Measurements from ENCODE around the gene KCNK18. TPM values are rescaled to one million over a fixed set of nuclear protein-coding genes. Genes with fewer than 3 reads are reported as not detected.

KCNK18 gene
- total RNA-seq, 1 experiment from 2014 or later: not detected

DNA sequence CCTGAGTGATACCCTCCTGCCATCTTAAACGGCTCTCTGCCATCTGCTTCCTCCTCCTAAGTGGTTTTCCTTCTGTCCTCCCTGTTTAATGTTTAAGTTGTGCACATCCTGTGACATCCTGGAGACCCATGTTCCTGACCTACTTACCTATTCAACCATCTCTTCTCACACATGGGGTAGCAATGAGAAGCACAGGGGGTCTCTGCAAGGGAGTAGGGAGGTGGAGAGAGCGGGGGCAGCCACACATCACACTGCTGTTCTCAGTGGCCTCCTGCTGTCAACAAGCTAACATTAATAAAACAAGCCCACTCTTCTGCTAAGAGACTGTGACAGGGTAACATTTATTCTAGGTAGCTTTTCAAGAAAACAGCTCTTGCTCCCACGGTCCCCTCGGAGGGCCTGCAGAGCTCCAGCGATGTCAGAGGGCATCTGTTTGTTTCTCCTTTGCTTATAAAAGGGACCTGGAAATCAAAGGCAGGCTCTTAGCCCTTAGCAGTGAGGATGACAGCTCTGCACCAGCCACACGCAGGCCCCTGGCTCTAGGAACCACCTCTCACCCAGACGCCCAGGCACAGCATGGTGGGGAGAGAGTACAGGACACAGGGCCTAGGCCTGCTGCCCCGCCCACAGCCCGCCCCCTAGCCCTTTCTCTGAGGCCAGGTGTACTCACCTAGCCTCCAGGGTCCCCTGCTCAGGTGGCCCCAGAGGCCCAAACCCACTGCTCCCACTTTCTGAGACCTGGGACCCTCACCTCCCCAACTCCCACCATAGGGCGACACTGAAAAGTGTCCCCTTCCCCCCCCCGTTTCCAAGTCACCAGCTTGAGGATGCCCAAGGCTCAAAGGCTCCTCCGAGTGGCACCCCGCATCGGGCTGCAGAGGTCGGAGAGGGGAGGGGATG is 42.7 kb downstream of the KCNK18 start:
- no peak overlapping the region for H3K27ac Mint-ChIP-seq (ENCODE audit: unreplicated experiment)
- H3K27me3 Mint-ChIP-seq (ENCODE audit: unreplicated experiment): peaks cover 55% of the 10 kb centered on the region
- H3K9me3 Mint-ChIP-seq (ENCODE audit: low read depth, unreplicated experiment): no peaks in the 10 kb centered on the region
- no TSS peak for BruUV-seq (replicated peaks)
- no peaks in the 10 kb centered on the region for H3K4me1 Mint-ChIP-seq (ENCODE audit: low read depth, unreplicated experiment)
- intact Hi-C loops (cut with micrococcal nuclease; ENCODE audit: unreplicated experiment): no loop called here
- H3K36me3 Mint-ChIP-seq (ENCODE audit: insufficient read depth, unreplicated experiment): no peaks in the 10 kb centered on the region
- CTCF ChIA-PET: interaction anchor here (0.6 kb wide), 1 partner anchor 612 kb away, joined by 3 read pairs; no protein-coding TSS in a partner anchor
- no peak for DNase-seq
- TF ChIP-seq, protein P1, sequence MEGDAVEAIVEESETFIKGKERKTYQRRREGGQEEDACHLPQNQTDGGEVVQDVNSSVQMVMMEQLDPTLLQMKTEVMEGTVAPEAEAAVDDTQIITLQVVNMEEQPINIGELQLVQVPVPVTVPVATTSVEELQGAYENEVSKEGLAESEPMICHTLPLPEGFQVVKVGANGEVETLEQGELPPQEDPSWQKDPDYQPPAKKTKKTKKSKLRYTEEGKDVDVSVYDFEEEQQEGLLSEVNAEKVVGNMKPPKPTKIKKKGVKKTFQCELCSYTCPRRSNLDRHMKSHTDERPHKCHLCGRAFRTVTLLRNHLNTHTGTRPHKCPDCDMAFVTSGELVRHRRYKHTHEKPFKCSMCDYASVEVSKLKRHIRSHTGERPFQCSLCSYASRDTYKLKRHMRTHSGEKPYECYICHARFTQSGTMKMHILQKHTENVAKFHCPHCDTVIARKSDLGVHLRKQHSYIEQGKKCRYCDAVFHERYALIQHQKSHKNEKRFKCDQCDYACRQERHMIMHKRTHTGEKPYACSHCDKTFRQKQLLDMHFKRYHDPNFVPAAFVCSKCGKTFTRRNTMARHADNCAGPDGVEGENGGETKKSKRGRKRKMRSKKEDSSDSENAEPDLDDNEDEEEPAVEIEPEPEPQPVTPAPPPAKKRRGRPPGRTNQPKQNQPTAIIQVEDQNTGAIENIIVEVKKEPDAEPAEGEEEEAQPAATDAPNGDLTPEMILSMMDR (IDR thresholded peaks at IDR 0.05; ENCODE audit: unreplicated experiment): no peak
- no peak overlapping the region for H3K4me3 Mint-ChIP-seq (ENCODE audit: low read depth, unreplicated experiment)

DNA sequence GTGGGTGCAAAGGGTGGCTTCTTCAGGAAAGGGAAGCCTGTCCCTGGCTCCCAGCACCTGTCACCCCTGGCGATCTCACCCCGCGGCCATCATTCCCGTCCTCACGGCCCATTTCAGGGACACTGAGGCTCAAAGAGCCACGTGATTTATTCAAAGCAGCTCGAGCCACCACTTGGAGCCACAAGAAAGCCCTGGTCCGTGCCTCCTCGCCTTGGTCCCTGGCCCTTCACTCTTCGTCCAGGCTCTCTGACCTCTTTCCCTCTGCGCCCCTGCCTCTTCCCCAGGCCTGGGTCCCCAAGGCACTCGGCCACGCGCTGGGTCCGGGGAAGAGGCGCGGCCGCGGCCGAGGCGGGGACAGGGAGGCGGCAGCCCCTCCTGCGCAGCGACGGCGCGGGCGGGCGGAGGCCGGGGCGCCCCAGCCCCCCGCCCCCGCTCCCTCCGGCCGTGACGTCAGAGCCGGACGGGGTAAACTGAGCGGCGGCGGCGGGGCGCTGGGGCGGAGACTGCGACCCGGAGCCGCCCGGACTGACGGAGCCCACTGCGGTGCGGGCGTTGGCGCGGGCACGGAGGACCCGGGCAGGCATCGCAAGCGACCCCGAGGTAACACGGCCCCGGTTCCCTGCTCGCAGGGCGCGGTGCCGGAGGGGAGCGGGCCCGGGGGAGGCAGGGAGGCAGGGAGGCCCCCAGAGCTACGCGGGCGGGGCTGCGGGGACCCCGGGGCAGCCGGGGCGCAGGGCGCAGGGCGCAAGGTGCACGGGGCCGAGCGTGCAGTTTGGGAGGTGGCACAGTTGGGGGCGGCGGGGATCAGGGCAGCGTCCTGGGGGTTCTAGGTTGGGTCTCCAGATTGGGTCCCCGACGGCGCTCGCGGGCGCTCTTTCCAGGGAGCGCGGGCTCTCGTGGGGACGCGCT is 43.6 kb downstream of the KCNK18 start, which contains the start of gene SLC18A2:
Gene SLC18A2 (plus strand): TSS at position 494 of the 909 bp plus-strand sequence. CDS start 580 bp downstream, outside the sequence.
- intact Hi-C loops (cut with micrococcal nuclease; ENCODE audit: unreplicated experiment): no loop called here
- no peak for DNase-seq
- CTCF ChIA-PET: no interaction called here
- BruUV-seq (replicated peaks): no TSS peak
- no peaks in the 10 kb centered on the region for H3K4me1 Mint-ChIP-seq (ENCODE audit: low read depth, unreplicated experiment)
- H3K9me3 Mint-ChIP-seq (ENCODE audit: low read depth, unreplicated experiment): no peaks in the 10 kb centered on the region
- H3K4me3 Mint-ChIP-seq (ENCODE audit: low read depth, unreplicated experiment): no peak within 1 kb of the TSS
- TF ChIP-seq, protein P1 (IDR thresholded peaks at IDR 0.05; ENCODE audit: unreplicated experiment): no peak
- no peak within 1 kb of the TSS for H3K27ac Mint-ChIP-seq (ENCODE audit: unreplicated experiment)
- H3K36me3 Mint-ChIP-seq (ENCODE audit: insufficient read depth, unreplicated experiment): no peaks in the 10 kb centered on the region
- peaks cover 54% of the 10 kb centered on the region for H3K27me3 Mint-ChIP-seq (ENCODE audit: unreplicated experiment)

DNA sequence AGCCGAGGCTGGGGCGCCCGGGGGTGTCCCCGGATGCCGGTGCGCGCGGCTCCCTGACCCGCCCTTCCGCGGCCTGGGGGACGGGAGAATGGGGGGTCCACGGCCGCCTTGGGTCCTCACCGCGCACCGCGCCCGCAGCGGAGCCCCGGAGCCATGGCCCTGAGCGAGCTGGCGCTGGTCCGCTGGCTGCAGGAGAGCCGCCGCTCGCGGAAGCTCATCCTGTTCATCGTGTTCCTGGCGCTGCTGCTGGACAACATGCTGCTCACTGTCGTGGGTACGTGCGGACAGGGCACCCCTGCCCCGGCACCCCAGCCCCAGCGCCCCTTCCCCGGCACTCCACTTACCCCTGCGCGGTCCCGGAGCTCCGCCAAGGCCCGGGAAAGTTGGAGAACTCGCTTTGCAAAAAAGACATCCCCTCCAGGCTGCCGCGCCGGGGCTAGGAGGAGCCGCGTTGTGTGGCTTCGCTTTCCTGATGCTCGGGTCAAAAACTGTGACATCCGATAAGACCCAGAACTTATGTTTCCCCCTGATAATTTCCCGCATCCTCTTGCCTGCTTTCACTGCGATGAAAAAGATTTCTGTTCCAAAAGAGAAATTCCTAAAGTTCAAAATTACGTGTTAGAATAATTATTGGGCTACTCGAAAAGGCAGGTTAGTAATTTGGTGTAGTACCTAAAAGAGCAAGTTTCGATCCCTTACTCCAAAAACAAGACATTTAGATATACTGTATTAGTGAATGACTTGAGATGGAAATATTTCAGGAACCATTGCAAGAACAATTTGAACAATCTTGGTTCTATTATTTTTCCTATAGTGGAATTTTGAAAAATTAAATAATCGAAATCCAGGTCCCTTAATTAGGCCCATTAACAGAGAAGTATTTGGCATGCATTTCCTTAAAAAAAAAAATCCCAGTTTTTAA is 44.5 kb downstream of the KCNK18 start:
- Mint-ChIP-seq H3K27ac (ENCODE audit: unreplicated experiment) (no peak overlapping the region), H3K36me3 (ENCODE audit: insufficient read depth, unreplicated experiment) (no peaks in the 10 kb centered on the region), H3K4me3 (ENCODE audit: low read depth, unreplicated experiment) (no peak overlapping the region), H3K4me1 (ENCODE audit: low read depth, unreplicated experiment) (no peaks in the 10 kb centered on the region), H3K27me3 (ENCODE audit: unreplicated experiment) (peaks cover 44% of the 10 kb centered on the region), H3K9me3 (ENCODE audit: low read depth, unreplicated experiment) (no peaks in the 10 kb centered on the region)
- DNase-seq: no peak
- BruUV-seq (replicated peaks): no TSS peak
- TF ChIP-seq, protein P1 (IDR thresholded peaks at IDR 0.05; ENCODE audit: unreplicated experiment): no peak
- intact Hi-C loops (cut with micrococcal nuclease; ENCODE audit: unreplicated experiment): no loop called here
- CTCF ChIA-PET: interaction anchor here (0.6 kb wide), 1 partner anchor 1317 kb away, joined by 5 read pairs; no protein-coding TSS in a partner anchor

DNA sequence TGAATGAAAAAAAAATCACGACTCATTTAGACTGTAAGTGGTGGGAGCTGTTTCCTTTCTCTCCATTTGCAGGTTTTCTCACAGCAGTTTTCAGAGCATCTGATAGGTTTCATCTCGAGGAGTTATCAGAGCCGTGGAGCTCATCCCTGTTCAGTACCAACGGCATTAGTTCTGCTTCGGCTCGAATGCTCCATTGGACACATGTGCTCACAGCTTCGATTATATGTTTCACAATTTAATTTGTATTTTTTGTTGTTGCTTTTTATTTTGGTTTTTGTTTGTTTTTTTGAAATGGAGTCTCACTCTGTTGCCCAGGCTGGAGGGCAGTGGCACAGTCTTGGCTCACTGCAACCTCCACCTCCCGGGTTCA is 45.2 kb downstream of the KCNK18 start:
- peaks cover 38% of the 10 kb centered on the region for H3K27me3 Mint-ChIP-seq (ENCODE audit: unreplicated experiment)
- H3K9me3 Mint-ChIP-seq (ENCODE audit: low read depth, unreplicated experiment): no peaks in the 10 kb centered on the region
- no peaks in the 10 kb centered on the region for H3K36me3 Mint-ChIP-seq (ENCODE audit: insufficient read depth, unreplicated experiment)
- DNase-seq: no peak
- BruUV-seq (replicated peaks): no TSS peak
- no peak overlapping the region for H3K27ac Mint-ChIP-seq (ENCODE audit: unreplicated experiment)
- H3K4me1 Mint-ChIP-seq (ENCODE audit: low read depth, unreplicated experiment): no peaks in the 10 kb centered on the region
- H3K4me3 Mint-ChIP-seq (ENCODE audit: low read depth, unreplicated experiment): no peak overlapping the region
- intact Hi-C loops (cut with micrococcal nuclease; ENCODE audit: unreplicated experiment): no loop called here
- TF ChIP-seq, protein P1 (IDR thresholded peaks at IDR 0.05; ENCODE audit: unreplicated experiment): no peak
- CTCF ChIA-PET: no interaction called here
